SIG-M5 (cell line): ENCODE results near the gene TANC1.

Experiments used
- DNase-seq: peaks from one replicate; lab custom pipeline; 2025; lab: John Stamatoyannopoulos, UW

The TANC1 gene

GRCh38 chr2:159063677-159064076, 95.2 kb downstream of the TANC1 start:
- DNase-seq, result no peak

- DNase-seq, result no peak
Measured at GRCh38 chr2:159064446-159065301, 96.2 kb downstream of the TANC1 start.

GRCh38 chr2:159065313-159065712, 96.9 kb downstream of the TANC1 start:
- DNase-seq, result no peak

- DNase-seq, result no peak
Measured at GRCh38 chr2:159065891-159066290, 97.5 kb downstream of the TANC1 start.

- no peak for DNase-seq
Measured at GRCh38 chr2:159066541-159067156, 98.2 kb downstream of the TANC1 start.

GRCh38 chr2:159067971-159068370, 99.5 kb downstream of the TANC1 start:
- DNase-seq, result no peak

- DNase-seq, result no peak
Measured at GRCh38 chr2:159069229-159069628, 100.8 kb downstream of the TANC1 start.

- no peak for DNase-seq
Measured at GRCh38 chr2:159070235-159070634, 101.8 kb downstream of the TANC1 start.

- no peak for DNase-seq
Measured at GRCh38 chr2:159071190-159071915, 102.9 kb downstream of the TANC1 start.

- DNase-seq, result no peak
Measured at GRCh38 chr2:159072795-159073194, 104.4 kb downstream of the TANC1 start.

- DNase-seq, result no peak
Measured at GRCh38 chr2:159073256-159073655, 104.8 kb downstream of the TANC1 start.

GRCh38 chr2:159074605-159075004, 106.2 kb downstream of the TANC1 start:
- no peak for DNase-seq

GRCh38 chr2:159075727-159076126, 107.3 kb downstream of the TANC1 start:
- DNase-seq, result no peak

- no peak for DNase-seq
Measured at GRCh38 chr2:159076241-159076640, 107.8 kb downstream of the TANC1 start.

- DNase-seq, result no peak
Measured at GRCh38 chr2:159077869-159078268, 109.4 kb downstream of the TANC1 start.

GRCh38 chr2:159078443-159078842, 110.0 kb downstream of the TANC1 start:
- no peak for DNase-seq

GRCh38 chr2:159080641-159081040, 112.2 kb downstream of the TANC1 start:
- no peak for DNase-seq

GRCh38 chr2:159082119-159082518, 113.7 kb downstream of the TANC1 start:
- no peak for DNase-seq

GRCh38 chr2:159084384-159085370, 116.2 kb downstream of the TANC1 start:
- no peak for DNase-seq

- no peak for DNase-seq
Measured at GRCh38 chr2:159086342-159086741, 117.9 kb downstream of the TANC1 start.

GRCh38 chr2:159086826-159087225, 118.4 kb downstream of the TANC1 start:
- no peak for DNase-seq

- no peak for DNase-seq
Measured at GRCh38 chr2:159088906-159089305, 120.5 kb downstream of the TANC1 start.
